ENCODE measurements around the gene EDARADD. TPM values are rescaled to one million over a fixed set of nuclear protein-coding genes. Genes with fewer than 3 reads are reported as not detected.

Gene EDARADD
- total RNA-seq, 2 experiments from 2014 or later = 1.6 TPM

GRCh38 chr1:236523704-236524141 lies 129.6 kb downstream of the EDARADD start, which contains the start of gene LGALS8:
TSS of gene LGALS8 (plus strand) at chr1:236523982. CDS start at chr1:236526071, 2,089 bp downstream.
- Mint-ChIP-seq H3K4me3 (peak within 1 kb of the TSS; percentile 97), H3K4me1 (peaks cover 6% of the 10 kb centered on the region), H3K36me3 (peaks cover 10% of the 10 kb centered on the region), H3K27me3 (no peaks in the 10 kb centered on the region), H3K27ac (peak within 1 kb of the TSS; percentile 98), H3K9me3 (no peaks in the 10 kb centered on the region)
- DNase-seq = peak; percentile 89

- peak overlapping the region; percentile 98 for H3K27ac Mint-ChIP-seq
- H3K36me3 Mint-ChIP-seq = peaks cover 10% of the 10 kb centered on the region
- peak overlapping the region; percentile 97 for H3K4me3 Mint-ChIP-seq
- DNase-seq = peak; percentile 53
- no peaks in the 10 kb centered on the region for H3K9me3 Mint-ChIP-seq
- H3K27me3 Mint-ChIP-seq = no peaks in the 10 kb centered on the region
- H3K4me1 Mint-ChIP-seq = peaks cover 8% of the 10 kb centered on the region
Observed at GRCh38 chr1:236524142-236524894, 130.2 kb downstream of the EDARADD start.

GRCh38 chr1:236524895-236525184 lies 130.8 kb downstream of the EDARADD start:
- peaks cover 10% of the 10 kb centered on the region for H3K36me3 Mint-ChIP-seq
- DNase-seq = no peak
- peaks cover 8% of the 10 kb centered on the region for H3K4me1 Mint-ChIP-seq
- peak overlapping the region; percentile 98 for H3K27ac Mint-ChIP-seq
- peak overlapping the region; percentile 97 for H3K4me3 Mint-ChIP-seq
- H3K27me3 Mint-ChIP-seq = no peaks in the 10 kb centered on the region
- H3K9me3 Mint-ChIP-seq = no peaks in the 10 kb centered on the region

- no peak overlapping the region for H3K27ac Mint-ChIP-seq
- DNase-seq = no peak
- H3K9me3 Mint-ChIP-seq = no peaks in the 10 kb centered on the region
- H3K4me3 Mint-ChIP-seq = no peak overlapping the region
- no peaks in the 10 kb centered on the region for H3K27me3 Mint-ChIP-seq
- peaks cover 13% of the 10 kb centered on the region for H3K4me1 Mint-ChIP-seq
- peaks cover 10% of the 10 kb centered on the region for H3K36me3 Mint-ChIP-seq
Observed at GRCh38 chr1:236526079-236526478, 132.0 kb downstream of the EDARADD start.

- H3K4me3 Mint-ChIP-seq = no peak overlapping the region
- H3K27ac Mint-ChIP-seq = no peak overlapping the region
- no peaks in the 10 kb centered on the region for H3K9me3 Mint-ChIP-seq
- no peak for DNase-seq
- H3K36me3 Mint-ChIP-seq = peaks cover 20% of the 10 kb centered on the region
- peaks cover 29% of the 10 kb centered on the region for H3K4me1 Mint-ChIP-seq
- no peaks in the 10 kb centered on the region for H3K27me3 Mint-ChIP-seq
Observed at GRCh38 chr1:236530286-236530685, 136.2 kb downstream of the EDARADD start.

- H3K36me3 Mint-ChIP-seq = peaks cover 20% of the 10 kb centered on the region
- H3K4me1 Mint-ChIP-seq = peaks cover 29% of the 10 kb centered on the region
- H3K27me3 Mint-ChIP-seq = no peaks in the 10 kb centered on the region
- DNase-seq = no peak
- no peaks in the 10 kb centered on the region for H3K9me3 Mint-ChIP-seq
- H3K27ac Mint-ChIP-seq = no peak overlapping the region
- H3K4me3 Mint-ChIP-seq = no peak overlapping the region
Observed at GRCh38 chr1:236530959-236531358, 136.9 kb downstream of the EDARADD start.

GRCh38 chr1:236532850-236533249 lies 138.8 kb downstream of the EDARADD start:
- DNase-seq = no peak
- H3K27ac Mint-ChIP-seq = no peak overlapping the region
- no peaks in the 10 kb centered on the region for H3K9me3 Mint-ChIP-seq
- H3K4me3 Mint-ChIP-seq = no peak overlapping the region
- peaks cover 22% of the 10 kb centered on the region for H3K36me3 Mint-ChIP-seq
- H3K4me1 Mint-ChIP-seq = peaks cover 33% of the 10 kb centered on the region
- no peaks in the 10 kb centered on the region for H3K27me3 Mint-ChIP-seq

- H3K4me3 Mint-ChIP-seq = no peak overlapping the region
- peaks cover 31% of the 10 kb centered on the region for H3K4me1 Mint-ChIP-seq
- H3K27ac Mint-ChIP-seq = peak overlapping the region; percentile 87
- no peaks in the 10 kb centered on the region for H3K9me3 Mint-ChIP-seq
- peak; percentile 38 for DNase-seq
- no peaks in the 10 kb centered on the region for H3K27me3 Mint-ChIP-seq
- H3K36me3 Mint-ChIP-seq = peaks cover 22% of the 10 kb centered on the region
Observed at GRCh38 chr1:236534151-236534651, 140.1 kb downstream of the EDARADD start.

Other genes with a start within 250 kb of the EDARADD start
- gene ERO1B, start 112.3 kb upstream of the EDARADD start, total RNA-seq = 1 to 10 TPM; 2.8 to 3.7 TPM
- gene LGALS8, start 129.7 kb downstream of the EDARADD start, total RNA-seq = 10 to 100 TPM; 69.0 to 76.6 TPM
- gene HEATR1, start 210.2 kb downstream of the EDARADD start, total RNA-seq = 100 to 1,000 TPM; 101 TPM

All from activated naive CD8-positive, alpha-beta T cell treated with anti-CD3 and anti-CD28 coated beads for 36 hours (primary cell).